Hypothalamus (tissue), 51 donors: ENCODE data around the gene RIOK3.
"Not testable (repeated sequence)": the region's sequence is repeated elsewhere in the genome, so short reads cannot be mapped to it uniquely, and the experiment has no call there.

Experiments used
- DNase-seq, 51 donors: peaks; one replicate each; lab custom pipeline; 2025; lab: John Stamatoyannopoulos, UW

The RIOK3 gene

GRCh38 chr18:23452728-23453679 lies at the start of gene RIOK3:
RIOK3 (plus strand) TSS chr18:23453287; CDS start chr18:23453440, 153 bp downstream.
- DNase-seq = peak; percentile 61 to 99 (median 96)

- no peak for DNase-seq
Observed at GRCh38 chr18:23403310-23403709, 49.8 kb upstream of the RIOK3 start.

- no peak for DNase-seq
Observed at GRCh38 chr18:23405636-23406035, 47.5 kb upstream of the RIOK3 start.

GRCh38 chr18:23406271-23406787 lies 46.8 kb upstream of the RIOK3 start:
- no peak for DNase-seq

GRCh38 chr18:23412351-23412964 lies 40.6 kb upstream of the RIOK3 start:
- DNase-seq = no peak

- DNase-seq = no peak
Observed at GRCh38 chr18:23415515-23415914, 37.6 kb upstream of the RIOK3 start.

GRCh38 chr18:23416298-23416697 lies 36.8 kb upstream of the RIOK3 start:
- DNase-seq = no peak

GRCh38 chr18:23421277-23421676 lies 31.8 kb upstream of the RIOK3 start:
- no peak for DNase-seq

GRCh38 chr18:23422751-23423418 lies 30.2 kb upstream of the RIOK3 start:
- DNase-seq = peak in 1 of 51 donors; percentile 8

GRCh38 chr18:23424616-23425015 lies 28.5 kb upstream of the RIOK3 start:
- DNase-seq = no peak

GRCh38 chr18:23428821-23429220 lies 24.3 kb upstream of the RIOK3 start:
- DNase-seq = no peak

GRCh38 chr18:23429538-23429937 lies 23.5 kb upstream of the RIOK3 start:
- not testable (repeated sequence) for DNase-seq

- no peak for DNase-seq
Observed at GRCh38 chr18:23433360-23433759, 19.7 kb upstream of the RIOK3 start.

- DNase-seq = peak; percentile 21 to 90 (median 73)
Observed at GRCh38 chr18:23437357-23438045, 15.6 kb upstream of the RIOK3 start.

- no peak for DNase-seq
Observed at GRCh38 chr18:23438046-23438377, 15.1 kb upstream of the RIOK3 start.

- no peak for DNase-seq
Observed at GRCh38 chr18:23438608-23439366, 14.3 kb upstream of the RIOK3 start.

GRCh38 chr18:23440131-23440530 lies 13.0 kb upstream of the RIOK3 start:
- no peak for DNase-seq

- DNase-seq = no peak
Observed at GRCh38 chr18:23442958-23443357, 10.1 kb upstream of the RIOK3 start.

GRCh38 chr18:23448291-23448690 lies 4.8 kb upstream of the RIOK3 start:
- DNase-seq = no peak

GRCh38 chr18:23450022-23450421 lies 3.1 kb upstream of the RIOK3 start:
- DNase-seq = no peak
